Kasumi-1 (cell line): ENCODE data around the gene SHD.
A peak's percentile ranks its signal among the peaks of the same experiment; 100 is the strongest.

Experiments used
- DNase-seq, 2 experiments: peaks; one replicate each; lab custom pipeline; 2025; lab: John Stamatoyannopoulos, UW

SHD gene

GRCh38 chr19:4298810-4299550 lies 19.9 kb downstream of the SHD start:
- no peak for DNase-seq

DNA sequence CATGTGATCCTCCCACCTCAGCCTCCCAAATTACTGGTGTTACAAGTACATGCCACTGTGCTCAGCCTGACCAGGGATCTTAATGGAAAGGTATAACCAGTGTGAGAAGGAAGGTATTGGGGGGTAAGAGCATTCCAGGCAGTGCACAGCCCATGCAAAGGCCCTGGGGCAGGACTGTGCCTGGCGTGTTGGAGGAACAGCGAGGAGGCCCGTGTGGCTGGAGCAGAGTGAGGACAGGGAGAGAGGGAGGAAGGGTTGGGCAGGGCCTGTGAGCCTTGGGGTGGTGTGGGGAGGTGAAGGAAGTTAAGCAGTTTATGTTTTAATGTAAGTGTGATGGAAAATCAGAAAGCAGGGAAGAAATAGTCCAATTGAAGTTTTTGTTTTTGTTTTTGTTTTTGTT lies 21.5 kb downstream of the SHD start:
- no peak for DNase-seq

DNA sequence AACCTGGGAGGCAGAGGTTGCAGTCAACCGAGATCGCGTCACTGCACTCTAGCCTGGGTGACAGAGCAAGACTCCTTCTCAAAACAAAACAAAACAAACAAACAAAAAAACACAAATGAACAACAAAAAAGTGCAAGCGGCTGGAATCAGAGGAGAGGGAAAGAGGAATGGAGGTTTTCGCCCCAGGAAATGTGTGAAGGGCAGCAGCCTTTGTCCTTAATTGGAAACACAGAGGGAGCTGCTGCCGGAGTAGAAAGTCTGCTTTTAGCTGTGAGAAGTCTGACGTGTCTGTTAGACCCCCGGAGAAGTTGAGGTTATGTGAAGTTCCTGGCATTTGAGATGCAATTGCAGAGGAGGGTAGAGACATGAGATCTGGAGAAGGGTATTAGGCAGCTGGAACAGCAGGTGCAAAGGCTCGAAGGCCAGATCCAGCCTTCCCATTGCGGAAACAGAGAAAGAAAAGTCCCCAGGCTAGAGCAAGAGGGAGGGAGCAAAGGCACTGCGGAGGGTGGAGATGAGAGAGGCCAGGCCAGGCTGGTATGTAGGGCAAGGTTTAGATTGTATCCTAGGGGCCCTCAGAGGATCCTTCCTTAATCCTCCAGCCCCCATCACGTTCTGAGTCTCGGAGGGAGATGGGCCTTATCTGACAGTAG lies 22.6 kb downstream of the SHD start:
- peak; percentile 75 to 76 for DNase-seq

DNA sequence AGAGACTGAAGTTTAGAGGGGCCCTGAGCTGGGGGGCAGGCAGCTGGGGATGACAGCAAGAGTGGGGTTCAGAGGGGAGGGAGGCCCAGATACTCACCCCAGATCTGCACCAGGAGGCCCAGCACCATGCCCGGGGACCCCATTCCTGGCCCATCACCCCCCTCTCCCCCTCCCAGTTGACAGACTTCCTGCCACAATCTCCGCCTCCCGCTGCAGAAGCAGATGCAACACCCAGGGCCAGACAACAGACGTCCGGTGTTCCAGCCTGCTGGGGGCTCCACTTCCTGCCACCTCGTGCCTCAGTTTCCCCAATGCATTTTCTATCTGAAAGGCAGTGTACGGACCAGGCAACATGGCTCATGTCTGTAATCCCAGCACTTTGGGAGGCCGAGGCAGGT lies 23.2 kb downstream of the SHD start, which contains the start of gene TMIGD2:
TSS of gene TMIGD2 (minus strand) at position 147 of the 398 bp plus-strand sequence. CDS start at position 143, 4 bp downstream.
- peak; percentile 74 to 75 for DNase-seq

DNA sequence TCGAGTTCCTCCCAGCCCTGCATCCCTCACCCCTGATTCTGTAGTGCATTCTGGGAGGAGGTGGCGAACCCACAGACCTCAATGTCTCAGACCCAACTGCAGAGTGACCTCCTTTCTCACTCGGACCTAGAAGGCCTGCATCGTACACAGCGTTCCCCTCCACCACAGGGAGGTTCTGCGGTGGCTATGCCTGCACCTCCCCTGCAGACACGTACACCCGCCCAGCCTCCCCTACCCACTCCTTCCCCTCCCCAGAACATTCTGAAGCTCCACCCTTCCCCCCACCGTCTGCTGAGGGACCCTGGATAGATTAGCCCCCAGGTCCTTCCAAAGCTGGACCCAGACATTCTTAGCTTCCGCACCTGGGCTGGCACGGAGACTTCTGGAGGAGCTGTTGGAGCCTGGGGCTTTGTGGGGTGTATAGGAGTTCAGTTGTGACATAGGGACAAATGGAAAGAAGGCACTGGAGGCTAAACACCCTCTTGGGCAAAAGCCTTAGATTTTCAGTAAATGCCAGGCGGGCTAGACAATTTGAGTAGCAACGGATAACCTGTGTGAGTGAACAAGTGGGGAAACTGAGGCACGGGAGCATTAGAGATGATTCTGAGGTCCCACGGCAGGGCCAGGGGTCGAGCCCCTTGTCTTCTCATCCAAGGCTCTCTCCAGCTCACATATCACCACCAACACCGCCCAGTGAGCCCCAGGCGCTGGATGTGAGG lies 24.9 kb downstream of the SHD start:
- DNase-seq = no peak

GRCh38 chr19:4304538-4305256 lies 25.6 kb downstream of the SHD start, which contains the start of gene FSD1:
TSS of gene FSD1 (plus strand) at chr19:4304598. CDS start at chr19:4304747, 149 bp downstream.
- DNase-seq = peak; percentile 54 to 58

DNA sequence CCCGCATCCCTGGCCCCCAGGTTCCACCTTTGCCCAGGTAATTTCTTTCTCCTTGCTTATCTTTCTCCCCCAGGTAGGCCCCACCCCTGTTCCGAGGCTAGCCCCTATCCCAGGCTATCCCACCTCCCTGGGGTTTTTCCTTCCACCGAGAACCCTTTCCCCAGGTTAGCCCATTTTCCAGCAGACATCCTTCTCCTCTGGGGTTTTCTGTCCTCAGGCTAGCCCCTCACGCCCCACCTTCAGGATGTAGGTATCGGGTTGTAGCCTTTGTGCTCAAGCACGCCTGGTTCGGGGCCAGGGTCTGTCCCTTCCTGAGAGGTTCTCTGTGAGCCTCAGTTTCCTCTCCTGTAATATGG lies 26.2 kb downstream of the SHD start:
- no peak for DNase-seq

DNA sequence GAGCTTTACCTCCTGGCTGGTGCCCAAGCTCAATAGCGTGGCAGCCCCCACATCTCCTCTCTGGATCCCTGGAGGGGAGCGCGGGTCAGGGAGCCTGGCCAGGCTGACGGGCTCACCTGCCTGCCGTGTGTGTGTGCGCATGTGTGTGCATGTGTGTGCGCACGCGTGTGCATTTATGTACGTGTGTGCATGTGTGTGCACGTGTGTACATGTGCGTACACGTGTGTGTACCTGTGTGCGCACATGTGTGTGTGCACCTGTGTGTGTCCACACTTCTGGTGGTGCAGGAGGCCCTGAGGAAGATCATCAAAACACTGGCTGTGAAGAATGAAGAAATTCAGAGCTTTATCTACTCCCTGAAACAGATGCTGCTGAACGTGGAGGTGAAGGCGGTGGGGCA lies 26.6 kb downstream of the SHD start:
- DNase-seq = no peak

DNA sequence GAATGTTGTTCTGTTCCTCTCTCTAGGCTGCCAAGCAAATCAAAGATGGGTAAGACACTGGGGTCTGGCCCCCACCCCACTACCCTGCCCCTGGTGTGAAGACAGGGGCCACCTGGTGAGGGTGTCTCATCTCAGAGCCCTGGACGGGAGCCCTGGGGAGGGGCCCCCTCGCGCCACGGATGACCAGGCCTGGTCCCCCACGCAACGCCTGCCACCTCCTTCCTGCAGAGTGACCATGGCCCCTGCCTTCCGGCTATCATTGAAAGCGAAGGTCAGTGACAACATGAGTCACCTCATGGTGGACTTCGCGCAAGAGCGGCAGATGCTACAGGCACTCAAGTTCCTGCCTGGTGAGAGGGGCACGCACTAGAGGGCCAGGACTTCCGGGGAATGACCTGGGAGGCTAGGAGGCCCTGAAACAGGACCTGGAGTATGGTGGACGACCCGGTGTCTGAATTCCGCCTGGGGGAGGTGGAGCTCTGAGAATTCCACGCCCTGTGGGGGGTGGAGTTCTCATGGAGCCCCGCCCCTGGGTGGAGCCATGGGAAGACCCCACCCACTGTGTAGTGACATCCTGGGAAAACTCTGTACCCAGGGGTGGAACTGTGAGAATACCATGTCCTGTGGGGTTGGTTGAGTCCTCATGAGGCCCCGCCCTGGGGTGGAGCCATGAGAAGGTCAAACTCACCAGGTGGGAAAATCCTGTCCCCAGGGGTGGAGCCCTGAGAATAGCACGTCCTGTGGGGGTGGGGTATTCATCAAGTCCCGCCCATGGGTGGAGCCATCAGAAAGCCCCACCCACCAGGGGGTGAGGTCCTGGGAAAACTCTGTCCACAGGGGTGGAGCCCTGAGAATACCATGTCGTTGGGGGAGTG lies 31.4 kb downstream of the SHD start:
- no peak for DNase-seq

- no peak for DNase-seq
Measured at GRCh38 chr19:4313847-4314490, 34.9 kb downstream of the SHD start.

DNA sequence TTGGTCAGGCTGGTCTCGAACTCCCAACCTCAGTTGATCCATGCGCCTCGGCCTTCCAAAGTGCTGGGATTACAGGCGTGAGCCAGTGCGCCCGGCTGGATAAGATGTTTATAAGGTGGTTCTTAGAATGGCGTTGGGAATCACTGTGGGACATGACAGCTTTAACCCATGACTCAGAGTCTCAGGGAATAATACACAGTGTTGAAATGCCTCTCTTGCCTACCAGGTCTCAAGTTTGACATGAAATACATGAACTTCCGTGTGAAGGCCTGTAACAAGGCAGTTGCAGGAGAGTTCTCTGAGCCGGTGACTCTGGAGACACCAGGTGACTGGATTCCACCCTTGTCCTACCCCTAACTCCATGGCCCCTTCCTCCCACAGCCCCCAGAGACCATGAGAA lies 37.9 kb downstream of the SHD start:
- DNase-seq = no peak

DNA sequence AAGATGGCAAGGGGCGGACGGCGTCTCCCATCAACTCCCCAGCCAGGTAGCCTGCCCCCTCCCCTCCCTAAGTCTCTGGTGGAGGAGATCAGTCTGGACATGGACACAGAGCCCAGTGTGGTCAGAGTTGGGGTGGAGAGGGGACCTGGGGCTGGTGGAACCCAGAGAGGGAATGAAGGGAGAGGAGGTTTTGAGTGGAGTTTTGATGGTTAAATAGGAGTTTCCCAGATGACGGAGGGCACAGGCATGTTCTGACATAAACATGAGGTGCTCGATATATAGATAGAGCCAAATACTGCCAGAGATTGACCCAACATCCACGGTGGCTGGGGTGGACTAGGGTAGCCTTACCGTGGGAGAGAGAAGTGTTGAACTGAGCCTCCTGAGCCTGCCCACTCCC lies 39.4 kb downstream of the SHD start:
- DNase-seq = no peak

- peak; percentile 71 to 73 for DNase-seq
Measured at GRCh38 chr19:4319067-4319718, 40.1 kb downstream of the SHD start.

DNA sequence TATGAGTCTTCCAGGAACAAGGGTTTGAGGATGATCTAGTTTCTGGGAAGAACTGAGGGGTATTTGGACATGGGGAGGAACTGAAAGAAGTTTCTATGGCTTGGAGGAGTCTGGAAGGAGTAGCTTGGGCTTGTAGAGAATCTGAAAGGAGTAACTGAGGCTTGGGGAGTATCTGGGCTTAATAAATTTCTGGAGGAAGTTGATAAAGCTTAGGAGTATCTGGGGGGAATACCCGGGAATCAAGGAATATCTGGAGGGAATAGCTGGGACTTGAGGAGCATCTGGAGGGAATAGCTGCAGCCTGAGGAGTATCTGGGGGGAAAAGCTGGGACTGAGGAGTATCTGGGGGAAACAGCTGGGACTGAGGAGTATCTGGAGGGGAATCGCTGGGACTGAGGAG lies 41.4 kb downstream of the SHD start:
- DNase-seq = no peak

DNA sequence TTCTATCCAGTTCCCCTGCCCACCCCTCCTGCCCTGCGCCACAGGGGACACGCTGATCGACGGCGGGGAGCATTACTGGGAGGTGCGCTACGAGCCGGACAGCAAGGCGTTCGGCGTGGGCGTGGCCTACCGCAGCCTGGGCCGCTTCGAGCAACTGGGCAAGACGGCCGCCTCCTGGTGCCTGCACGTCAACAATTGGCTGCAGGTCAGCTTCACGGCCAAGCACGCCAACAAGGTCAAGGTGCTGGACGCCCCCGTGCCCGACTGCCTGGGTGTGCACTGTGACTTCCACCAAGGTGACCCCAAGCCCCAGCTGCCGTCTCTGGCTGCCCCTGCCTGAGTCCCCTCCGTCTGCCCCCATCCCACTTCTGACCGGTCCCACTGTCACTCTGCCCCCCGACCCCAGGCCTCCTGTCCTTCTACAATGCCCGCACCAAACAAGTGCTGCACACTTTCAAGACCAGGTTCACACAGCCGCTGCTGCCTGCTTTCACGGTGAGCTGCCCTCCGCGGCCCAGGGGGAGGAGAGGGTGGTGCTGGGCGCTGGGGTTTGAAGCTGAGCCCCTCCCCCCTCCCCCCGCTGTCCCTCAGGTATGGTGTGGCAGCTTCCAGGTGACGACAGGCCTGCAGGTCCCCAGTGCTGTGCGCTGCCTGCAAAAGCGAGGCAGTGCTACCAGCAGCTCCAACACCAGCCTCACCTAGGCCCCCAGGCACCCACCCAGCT lies 44.0 kb downstream of the SHD start:
- no peak for DNase-seq

DNA sequence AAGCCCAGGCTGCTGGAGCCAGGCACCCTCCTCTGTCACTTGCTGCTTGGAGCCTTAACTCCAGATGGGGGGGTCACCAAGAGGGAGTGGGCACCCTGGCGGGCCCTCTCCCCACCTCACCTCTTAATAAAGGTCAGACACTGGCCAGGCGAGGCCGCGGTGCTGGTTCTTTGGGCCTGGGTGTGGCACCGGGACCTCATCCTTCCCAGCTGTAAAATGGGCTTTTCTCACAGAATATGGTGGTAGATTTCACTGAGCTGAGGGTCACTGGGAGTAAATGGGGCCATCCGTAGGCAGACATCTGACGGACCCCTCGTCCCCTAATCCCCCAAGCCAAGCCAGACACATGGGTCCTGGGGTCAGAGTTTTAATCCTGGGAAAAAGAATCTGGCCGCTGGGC lies 44.6 kb downstream of the SHD start:
- DNase-seq = no peak

GRCh38 chr19:4324228-4324627 lies 45.2 kb downstream of the SHD start:
- no peak for DNase-seq

- DNase-seq = no peak
Measured at GRCh38 chr19:4326215-4326836, 47.3 kb downstream of the SHD start.

GRCh38 chr19:4326837-4327251 lies 47.8 kb downstream of the SHD start:
- peak in 1 of 2 experiments; percentile 15 for DNase-seq
